Smooth muscle cell (in vitro differentiated cells): ENCODE data around the gene FBXO22. TPM values are rescaled to one million over a fixed set of nuclear protein-coding genes. Genes with fewer than 3 reads are reported as not detected.
"Not testable (repeated sequence)": the region's sequence is repeated elsewhere in the genome, so short reads cannot be mapped to it uniquely, and the experiment has no call there.

Experiments
- DNase-seq: peaks from one replicate; lab custom pipeline; 2025; ENCODE audit not compliant: unreplicated experiment; lab: John Stamatoyannopoulos, UW
- H2AFZ ChIP-seq: fragments of 200-600 bp; sonication (generic); 2 replicates; pipeline ENCODE4 v1.6.0; 2016; ENCODE audit warnings: antibody characterized with exemption, low read depth, mild to moderate bottlenecking
- H3F3A ChIP-seq: fragments of 200-600 bp; sonication (generic); 2 replicates; pipeline ENCODE4 v1.6.0; 2017; ENCODE audit warnings: antibody characterized with exemption, low read depth
- H3K27ac ChIP-seq: fragments of 200-600 bp; sonication (generic); 2 replicates; pipeline ENCODE4 v1.5.1; 2016; ENCODE audit warnings: low read depth, mild to moderate bottlenecking
- H3K27me3 ChIP-seq: fragments of 200-600 bp; sonication (generic); 2 replicates; pipeline ENCODE4 v1.6.1; 2016; ENCODE audit warnings: low read depth, mild to moderate bottlenecking
- H3K36me3 ChIP-seq: fragments of 200-600 bp; sonication (generic); 2 replicates; pipeline ENCODE4 v1.5.1; 2016; ENCODE audit warnings: low read depth
- H3K4me1 ChIP-seq: fragments of 200-600 bp; sonication (generic); 2 replicates; pipeline ENCODE4 v1.5.1; 2016; ENCODE audit warnings: low read depth
- H3K4me2 ChIP-seq: fragments of 200-600 bp; sonication (generic); 2 replicates; pipeline ENCODE4 v1.6.0; 2016; ENCODE audit warnings: mild to moderate bottlenecking
- H3K4me3 ChIP-seq: fragments of 200-600 bp; sonication (generic); 2 replicates; pipeline ENCODE4 v1.5.1; 2016; ENCODE audit warnings: mild to moderate bottlenecking
- H3K79me2 ChIP-seq: fragments of 200-600 bp; sonication (generic); 2 replicates; pipeline ENCODE4 v1.6.0; 2016; ENCODE audit warnings: low read depth, mild to moderate bottlenecking
- H3K9ac ChIP-seq: fragments of 200-600 bp; sonication (generic); 2 replicates; pipeline ENCODE4 v1.6.0; 2016; ENCODE audit warnings: low read depth
- H3K9me3 ChIP-seq: fragments of 200-600 bp; sonication (generic); replicated peaks from 2 replicates; pipeline ENCODE4 v1.5.1; 2016; ENCODE audit warnings: low read depth
- H4K20me1 ChIP-seq: fragments of 200-600 bp; sonication (generic); 2 replicates; pipeline ENCODE4 v1.6.0; 2016; ENCODE audit warnings: low read depth
- CTCF ChIP-seq: fragments of 200-600 bp; sonication (generic); IDR thresholded peaks from 2 replicates; pipeline ENCODE4 v1.5.1; 2017; ENCODE audit warnings: borderline replicate concordance, mild to moderate bottlenecking, antibody characterized with exemption; ENCODE audit not compliant: insufficient read depth, poor library complexity, severe bottlenecking
- WGBS: methylation state at CpG from one replicate; pipeline ENCODE4 v1.1.7; 2016; ENCODE audit warnings: low lambda C conversion rate; 5-methylcytosine and 5-hydroxymethylcytosine counted together
- polyA plus RNA-seq: library from polyadenylated mRNA; unstranded; fragments of >200 nt; fragmentation: Nextera tagmentation; extraction: Ambion mirVana; gene quantifications from 2 replicates; pipeline ENCODE4 v1.2.1, GENCODE V29; 2016
- total RNA-seq: library from RNA; depleted of rRNA; stranded (reverse); fragments of >200 nt; gene quantifications from 2 replicates; pipeline ENCODE4 v1.2.3, GENCODE V29; 2014

FBXO22 gene
- total and polyA plus RNA-seq, 2 experiments from 2014 or later, result 51.5 to 60.1 TPM

- no peak overlapping the region for H3K4me2 ChIP-seq
- H3K27me3 ChIP-seq, result no peaks in the 10 kb centered on the region
- no peak for DNase-seq
- H3K27ac ChIP-seq, result no peak overlapping the region
- H3K36me3 ChIP-seq, result no peaks in the 10 kb centered on the region
- no peak for TF ChIP-seq CTCF
- H3F3A ChIP-seq, result peaks cover 17% of the 10 kb centered on the region
- H3K79me2 ChIP-seq, result no peaks in the 10 kb centered on the region
- no peak overlapping the region for H3K4me3 ChIP-seq
- H2AFZ ChIP-seq, result no peak overlapping the region
- no peak overlapping the region for H3K9ac ChIP-seq
- no peaks in the 10 kb centered on the region for H3K9me3 ChIP-seq
- 94% methylated on average over 2 of the region's 2 CpGs for WGBS
- H4K20me1 ChIP-seq, result no peaks in the 10 kb centered on the region
- H3K4me1 ChIP-seq, result peaks cover 10% of the 10 kb centered on the region
Observed at GRCh38 chr15:75895731-75896130, 7.9 kb upstream of the FBXO22 start.

GRCh38 chr15:75900577-75900976 is 3.1 kb upstream of the FBXO22 start:
- H3K9me3 ChIP-seq, result no peaks in the 10 kb centered on the region
- DNase-seq, result no peak
- H3K27ac ChIP-seq, result peak overlapping the region; percentile 74
- peaks cover 19% of the 10 kb centered on the region for H3K4me1 ChIP-seq
- H3K79me2 ChIP-seq, result peaks cover 17% of the 10 kb centered on the region
- no peak for TF ChIP-seq CTCF
- H3K36me3 ChIP-seq, result no peaks in the 10 kb centered on the region
- H3K4me2 ChIP-seq, result no peak overlapping the region
- H3K27me3 ChIP-seq, result no peaks in the 10 kb centered on the region
- H3K4me3 ChIP-seq, result no peak overlapping the region
- H3F3A ChIP-seq, result peaks cover 35% of the 10 kb centered on the region
- no peak overlapping the region for H2AFZ ChIP-seq
- no peak overlapping the region for H3K9ac ChIP-seq
- H4K20me1 ChIP-seq, result no peaks in the 10 kb centered on the region

- Histone ChIP-seq H3K4me1 (peaks cover 22% of the 10 kb centered on the region), H3K9ac (no peak overlapping the region), H3K27ac (peak overlapping the region; percentile 74), H3K79me2 (peaks cover 32% of the 10 kb centered on the region), H3K4me2 (peak overlapping the region; percentile 97), H2AFZ (no peak overlapping the region), H4K20me1 (peaks cover 11% of the 10 kb centered on the region), H3K4me3 (no peak overlapping the region), H3K36me3 (no peaks in the 10 kb centered on the region), H3F3A (peaks cover 35% of the 10 kb centered on the region), H3K27me3 (no peaks in the 10 kb centered on the region), H3K9me3 (no peaks in the 10 kb centered on the region)
- TF ChIP-seq CTCF, result no peak
- no peak for DNase-seq
- WGBS, result 16% methylated on average over 8 of the region's 8 CpGs
Observed at GRCh38 chr15:75902129-75902557, 1.5 kb upstream of the FBXO22 start.

- TF ChIP-seq CTCF, result no peak
- H3K4me2 ChIP-seq, result peak overlapping the region; percentile 97
- H3K9me3 ChIP-seq, result no peaks in the 10 kb centered on the region
- no peaks in the 10 kb centered on the region for H3K27me3 ChIP-seq
- peak overlapping the region; percentile 82 for H3K4me3 ChIP-seq
- peaks cover 32% of the 10 kb centered on the region for H4K20me1 ChIP-seq
- H2AFZ ChIP-seq, result no peak overlapping the region
- H3K79me2 ChIP-seq, result peaks cover 62% of the 10 kb centered on the region
- H3K9ac ChIP-seq, result no peak overlapping the region
- peaks cover 4% of the 10 kb centered on the region for H3K36me3 ChIP-seq
- no peak overlapping the region for H3K27ac ChIP-seq
- DNase-seq, result no peak
- peaks cover 22% of the 10 kb centered on the region for H3K4me1 ChIP-seq
- WGBS, result 93% methylated on average over 5 of the region's 5 CpGs
- peaks cover 25% of the 10 kb centered on the region for H3F3A ChIP-seq
Observed at GRCh38 chr15:75905231-75905630, 1.6 kb downstream of the FBXO22 start.

GRCh38 chr15:75910355-75910754 is 6.7 kb downstream of the FBXO22 start:
- not testable (repeated sequence) for H2AFZ ChIP-seq, H3K4me2 ChIP-seq, H3K4me1 ChIP-seq, H3K9ac ChIP-seq, H3K27me3 ChIP-seq, H3K4me3 ChIP-seq, H3K9me3 ChIP-seq, DNase-seq, H3K27ac ChIP-seq, H3K36me3 ChIP-seq, H3F3A ChIP-seq
- 95% methylated on average over 3 of the region's 3 CpGs for WGBS
- peaks cover 61% of the 10 kb centered on the region for H4K20me1 ChIP-seq
- peaks cover 88% of the 10 kb centered on the region for H3K79me2 ChIP-seq
